HepG2 (cell line): ENCODE measurements around the gene TP53BP2. TPM values are rescaled to one million over a fixed set of nuclear protein-coding genes. Genes with fewer than 3 reads are reported as not detected.

Source experiments
- ATAC-seq: fragments of 200-7000 bp; cut with Tn5 transposase; 3 replicates; pipeline ENCODE4 v1.9.1; 2020; ENCODE audit warnings: mild to moderate bottlenecking, moderate library complexity
- BruUV-seq: library from RNA; stranded (reverse); fragments of 400-500 nt; replicated peaks from 2 replicates; lab custom pipeline; 2021; lab: Mats Ljungman, UMichigan
- CTCF ChIA-PET: fragments of 300-600 bp; formaldehyde crosslinking; extraction: SDS; loops from one replicate; lab custom pipeline; 2021; ENCODE audit warnings: low total read pairs, inconsistent platforms, low intra/inter-chr PET ratio; lab: Yijun Ruan, JAX
- POLR2A ChIA-PET: fragments of 350-600 bp; sonication (Branson Sonifier 250); formaldehyde crosslinking; loops from one replicate; lab custom pipeline; 2020; ENCODE audit warnings: antibody characterized with exemption, inconsistent platforms; lab: Yijun Ruan, JAX
- DNase-seq: peaks from one replicate; pipeline ENCODE4 v3.0.0-alpha.2; 2015; ENCODE audit warnings: low spot score
- FAIRE-seq: peaks from 3 replicates; lab custom pipeline; 2011; peaks lifted over from hg19 to GRCh38; lab: Jason Lieb, UNC
- H2AFZ ChIP-seq: one replicate; pipeline ENCODE4 v1.6.1; 2011; ENCODE audit warnings: low read length, inconsistent platforms
- H3K27ac ChIP-seq: fragments of 300-600 bp; 3 replicates; pipeline ENCODE4 v1.8.0; 2011; ENCODE audit warnings: mixed run types, mild to moderate bottlenecking, mixed read lengths, low read length, inconsistent platforms; ENCODE audit not compliant: insufficient read depth; ENCODE audit errors: extremely low read length
- H3K27me3 ChIP-seq, 2 experiments: fragments of 200-600 bp in 1 of 2; 2 replicates in 1 of 2; 3 replicates in 1 of 2; pipeline versions ENCODE4 v1.6.0 to v1.8.0; 2011; ENCODE audit warnings: low read length in 2 of 2, mild to moderate bottlenecking in 2 of 2, moderate library complexity in 2 of 2, inconsistent platforms in 1 of 2; ENCODE audit not compliant: insufficient read depth in 2 of 2, control insufficient read depth in 1 of 2
- H3K36me3 ChIP-seq, 2 experiments: fragments of 200-600 bp in 1 of 2; replicated peaks in 1 of 2; 2 replicates in 1 of 2; 3 replicates in 1 of 2; pipeline versions ENCODE4 v1.5.1 to v1.8.0; 2011; ENCODE audit warnings: low read length in 2 of 2, inconsistent platforms in 1 of 2; ENCODE audit not compliant: insufficient read depth in 2 of 2, control insufficient read depth in 1 of 2
- H3K4me1 ChIP-seq: 2 replicates; pipeline ENCODE4 v1.5.1; 2012; ENCODE audit warnings: low read length, inconsistent platforms; ENCODE audit not compliant: insufficient read depth
- H3K4me2 ChIP-seq: 2 replicates; pipeline ENCODE4 v1.6.0; 2011; ENCODE audit warnings: low read depth, low read length, inconsistent platforms
- H3K4me3 ChIP-seq, 3 experiments: fragments of 200-600 bp in 1 of 3; sonication (generic), shearing (Covaris generic) in 1 of 3; replicated peaks in 1 of 3; 2 replicates each; pipeline ENCODE4 v1.5.1; 2011 to 2016; ENCODE audit warnings: low read length in 3 of 3, inconsistent platforms in 2 of 3, low read depth in 2 of 3, mild to moderate bottlenecking in 2 of 3, control low read depth in 1 of 3, mixed read lengths in 1 of 3; ENCODE audit not compliant: insufficient read depth in 1 of 3
- H3K79me2 ChIP-seq: one replicate; pipeline ENCODE4 v1.6.1; 2011; ENCODE audit warnings: low read length, inconsistent platforms; ENCODE audit not compliant: insufficient read depth
- H3K9ac ChIP-seq: 2 replicates; pipeline ENCODE4 v1.6.0; 2011; ENCODE audit warnings: mild to moderate bottlenecking, low read depth, low read length, inconsistent platforms; ENCODE audit not compliant: insufficient read depth
- H3K9me3 ChIP-seq: 2 replicates; pipeline ENCODE4 v1.5.1; 2012; ENCODE audit warnings: mild to moderate bottlenecking, low read length
- H4K20me1 ChIP-seq: 2 replicates; pipeline ENCODE4 v1.6.0; 2011; ENCODE audit warnings: inconsistent platforms, mild to moderate bottlenecking, low read length, moderate library complexity; ENCODE audit not compliant: insufficient read depth
- ATF7 ChIP-seq, 2 experiments: fragments of 450-650 bp in 1 of 2; sonication (generic) in 1 of 2; formaldehyde crosslinking in 1 of 2; IDR thresholded peaks; 2 replicates each; pipeline versions ENCODE4 v1.4.0 to v1.6.1; 2016 to 2020; ENCODE audit warnings: antibody characterized with exemption in 1 of 2, mild to moderate bottlenecking in 1 of 2, missing genetic modification reagents in 1 of 2
- CREB1 ChIP-seq, 2 experiments: fragments of 450-650 bp in 1 of 2; IDR thresholded peaks; 2 replicates each; pipeline ENCODE4 v1.6.1; 2016 to 2017; ENCODE audit warnings: control low read depth in 1 of 2, mild to moderate bottlenecking in 1 of 2, missing compliant biosample characterization in 1 of 2, missing genetic modification characterization in 1 of 2
- HNRNPLL ChIP-seq: fragments of 200-400 bp; formaldehyde crosslinking; IDR thresholded peaks from 2 replicates; pipeline ENCODE4 v1.6.1; 2017; ENCODE audit warnings: mild to moderate bottlenecking, low read depth, low read length; ENCODE audit not compliant: poor library complexity, severe bottlenecking
- ISX ChIP-seq: sonication (generic); formaldehyde crosslinking; conservative IDR thresholded peaks from 2 replicates; pipeline ENCODE4 v1.5.0; 2020; ENCODE audit warnings: missing genetic modification reagents
- JUNB ChIP-seq: sonication (generic); formaldehyde crosslinking; IDR thresholded peaks from 2 replicates; pipeline ENCODE4 v1.8.0; 2022; ENCODE audit warnings: missing genetic modification reagents, mild to moderate bottlenecking, borderline replicate concordance
- PPARG ChIP-seq: conservative IDR thresholded peaks from 2 replicates; pipeline ENCODE4 v1.6.1; 2016; ENCODE audit warnings: missing biosample characterization, missing genetic modification reagents
- STAG1 ChIP-seq: sonication (generic); formaldehyde crosslinking; IDR thresholded peaks from 2 replicates; pipeline ENCODE4 v1.4.0; 2020; ENCODE audit warnings: missing genetic modification reagents
- ZKSCAN1 ChIP-seq: fragments of 150-350 bp; IDR thresholded peaks from 2 replicates; pipeline ENCODE4 v1.6.1; 2014; ENCODE audit warnings: low read length
- ZNF136 ChIP-seq: sonication (generic); formaldehyde crosslinking; IDR thresholded peaks from 2 replicates; pipeline ENCODE4 v1.8.1; 2022; ENCODE audit warnings: low read depth, mild to moderate bottlenecking, moderate library complexity, missing genetic modification reagents
- ZNF354B ChIP-seq: sonication (generic); formaldehyde crosslinking; IDR thresholded peaks from 2 replicates; pipeline ENCODE4 v1.8.0; 2022; ENCODE audit warnings: mild to moderate bottlenecking, missing genetic modification reagents
- ZNF367 ChIP-seq: sonication (generic); formaldehyde crosslinking; IDR thresholded peaks from 2 replicates; pipeline ENCODE4 v1.4.0; 2020; ENCODE audit warnings: missing genetic modification reagents, borderline replicate concordance
- ZSCAN25 ChIP-seq: sonication (generic); formaldehyde crosslinking; IDR thresholded peaks from 2 replicates; pipeline ENCODE4 v1.8.0; 2022; ENCODE audit warnings: mild to moderate bottlenecking, missing genetic modification reagents
- WGBS: methylation state at CpG from one replicate; pipeline ENCODE4 v1.1.6; 2017; ENCODE audit warnings: low lambda C conversion rate; 5-methylcytosine and 5-hydroxymethylcytosine counted together
- in situ Hi-C: cut with HindIII; loops from 2 replicates; pipeline ENCODE4 v1.10.0; 2017; ENCODE audit warnings: low pct_unique_long_range_greater_than_20kb; ENCODE audit not compliant: extremely low pct_ligation_motif_present
- intact Hi-C: fragments of 100-400 bp; cut with micrococcal nuclease; formaldehyde crosslinking; loops from one replicate; pipeline ENCODE4 v1.10.0; 2022; ENCODE audit not compliant: unreplicated experiment
- polyA plus RNA-seq, 8 experiments: library from polyadenylated mRNA; depleted of rRNA in 3 of 8; stranded (reverse) in 7 of 8; unstranded in 1 of 8; fragments of >200 nt; fragmentation: Illumina TruSeq in 4 of 8; extraction: Trizol in 4 of 8; gene quantifications; 2 replicates each; pipeline versions ENCODE4 v1.2.1 to v1.2.3, GENCODE V29; 2011 to 2016; ENCODE audit warnings: low read depth in 4 of 8, missing spikeins in 1 of 8, mixed read lengths in 1 of 8; ENCODE audit not compliant: insufficient read depth in 1 of 8
- total RNA-seq, 5 experiments: library from RNA; depleted of rRNA; stranded (reverse); fragments of >200 nt; fragmentation: Illumina TruSeq; extraction: Trizol; gene quantifications; 2 replicates each; pipeline ENCODE4 v1.2.3, GENCODE V29; 2016; ENCODE audit warnings: low read depth in 1 of 5
- TF ChIP-seq, protein P1 (sequence below): IDR thresholded peaks from 2 replicates; pipeline ENCODE4 v1.6.1; 2016; ENCODE audit warnings: missing biosample characterization, missing genetic modification reagents, low read depth

TP53BP2 gene
- total and polyA plus RNA-seq, 2 of the 13 experiments (the other 11 are each of a cell fraction or from before 2014, with no cell fraction given) = 10.0 to 14.0 TPM

DNA sequence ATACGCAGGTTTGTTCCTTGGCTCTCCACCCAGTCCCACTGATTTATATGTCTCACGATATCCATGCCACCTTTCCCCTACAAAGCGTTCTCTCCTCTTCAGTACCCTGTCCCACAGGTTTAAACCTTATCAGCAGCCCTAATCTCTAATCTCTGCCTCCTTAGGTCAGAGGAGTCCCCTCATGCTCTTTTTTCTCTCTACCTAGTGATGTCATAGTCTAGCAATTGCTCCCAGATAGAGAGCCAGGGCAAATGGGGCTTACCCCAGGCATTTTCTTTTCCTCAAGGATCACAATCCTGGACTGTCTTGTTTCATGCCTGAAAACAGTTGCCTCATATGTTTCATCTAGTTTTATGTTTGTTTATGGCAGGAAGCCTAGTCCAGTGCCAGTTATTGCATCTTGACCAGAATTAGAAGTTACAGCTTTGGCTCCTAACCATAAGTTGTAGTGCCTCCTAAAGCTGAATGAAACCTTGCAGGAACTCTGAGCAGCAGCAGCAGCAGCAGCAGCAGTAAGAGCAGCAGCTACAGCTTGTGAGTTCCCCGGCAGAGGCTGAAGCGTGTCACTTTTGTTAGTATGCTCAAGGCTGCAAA, 26.7 kb upstream of the TP53BP2 start:
- no peak overlapping the region for H3K9ac ChIP-seq
- no peaks in the 10 kb centered on the region for H3K9me3 ChIP-seq
- WGBS = 82% methylated on average over 5 of the region's 5 CpGs
- ATAC-seq (no peak), FAIRE-seq (no peak), DNase-seq (no peak)
- CTCF ChIA-PET = no interaction called here
- in situ Hi-C loops = no loop called here
- peaks cover 0 to 6% of the 10 kb centered on the region in 2 experiments; a peak in 1 of 5 replicates for H3K27me3 ChIP-seq
- no peak overlapping the region for H3K4me2 ChIP-seq
- H2AFZ ChIP-seq = no peak overlapping the region
- no TSS peak for BruUV-seq
- no peak overlapping the region for H3K4me3 ChIP-seq
- no peaks in the 10 kb centered on the region for H4K20me1 ChIP-seq
- 0 out of 2 replicates have a peak, but pooled peaks cover 10% of the 10 kb centered on the region for H3K4me1 ChIP-seq
- no peaks in the 10 kb centered on the region for H3K79me2 ChIP-seq
- no peak for TF ChIP-seq ZNF367 (CRISPR knock-in tag)
- peak; percentile 20; the same call in 1 of the 2 replicates for TF ChIP-seq ATF7 (IDR thresholded peaks at IDR 0.05)
- TF ChIP-seq ATF7 (CRISPR knock-in tag; IDR thresholded peaks at IDR 0.05) = no peak
- 0 out of 2 replicates have a peak, but pooled peaks have one; percentile 2 for TF ChIP-seq CREB1 (IDR thresholded peaks at IDR 0.05)
- no peak for TF ChIP-seq CREB1 (CRISPR knock-in tag; IDR thresholded peaks at IDR 0.05)
- H3K27ac ChIP-seq = no peak overlapping the region
- POLR2A ChIA-PET = no interaction called here
- H3K36me3 ChIP-seq = no peaks in the 10 kb centered on the region
- intact Hi-C loops = no loop called here

- no peak for FAIRE-seq
These were observed 25.1 kb upstream of the TP53BP2 start for GRCh38 chr1:223870617-223871574.

More at GRCh38 chr1:223870617-223871574, 25.1 kb upstream of the TP53BP2 start:
- H2AFZ ChIP-seq = peak overlapping the region; percentile 46
- peak; percentile 80 for ATAC-seq
- 0 out of 2 replicates have a peak, but pooled peaks cover 10% of the 10 kb centered on the region for H3K4me1 ChIP-seq
- BruUV-seq = no TSS peak
- H4K20me1 ChIP-seq = no peaks in the 10 kb centered on the region
- no peaks in the 10 kb centered on the region for H3K79me2 ChIP-seq
- no peak overlapping the region for H3K27ac ChIP-seq
- ChIA-PET CTCF (no interaction called here), POLR2A (no interaction called here)
- peaks cover 0 to 6% of the 10 kb centered on the region in 2 experiments; a peak in 1 of 5 replicates for H3K27me3 ChIP-seq
- H3K9ac ChIP-seq = peak overlapping the region; percentile 30; the same call in 1 of the 2 replicates
- in situ Hi-C loops = no loop called here
- no peaks in the 10 kb centered on the region for H3K36me3 ChIP-seq
- peak overlapping the region; percentile 63 for H3K4me2 ChIP-seq
- TF ChIP-seq ZKSCAN1 = no peak
- TF ChIP-seq, protein P1, sequence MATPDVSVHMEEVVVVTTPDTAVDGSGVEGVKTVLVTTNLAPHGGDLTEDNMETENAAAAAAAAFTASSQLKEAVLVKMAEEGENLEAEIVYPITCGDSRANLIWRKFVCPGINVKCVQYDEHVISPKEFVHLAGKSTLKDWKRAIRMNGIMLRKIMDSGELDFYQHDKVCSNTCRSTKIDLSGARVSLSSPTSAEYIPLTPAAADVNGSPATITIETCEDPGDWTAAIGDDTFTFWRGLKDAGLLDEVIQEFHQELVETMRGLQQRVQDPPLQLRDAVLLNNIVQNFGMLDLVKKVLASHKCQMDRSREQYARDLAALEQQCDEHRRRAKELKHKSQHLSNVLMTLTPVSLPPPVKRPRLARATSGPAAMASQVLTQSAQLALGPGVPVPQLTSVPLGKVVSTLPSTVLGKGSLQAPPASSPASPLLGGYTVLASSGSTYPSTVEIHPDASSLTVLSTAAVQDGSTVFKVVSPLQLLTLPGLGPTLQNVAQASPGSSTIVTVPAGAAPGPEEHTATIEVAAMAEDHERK (CRISPR knock-in tag) = no peak
- TF ChIP-seq ZNF354B (CRISPR knock-in tag) = no peak
- TF ChIP-seq STAG1 (CRISPR knock-in tag) = no peak
- no peak for TF ChIP-seq ZNF136
- TF ChIP-seq ISX (CRISPR knock-in tag) = no peak
- TF ChIP-seq ZSCAN25 (CRISPR knock-in tag) = no peak
- no peak for TF ChIP-seq HNRNPLL
- TF ChIP-seq PPARG (CRISPR knock-in tag) = no peak
- no peak for TF ChIP-seq JUNB
- H3K4me3 ChIP-seq = peak overlapping the region in 2 of 3 experiments; percentile 33 to 50; a peak in 4 of 6 replicates
- no peaks in the 10 kb centered on the region for H3K9me3 ChIP-seq
- DNase-seq = no peak
- 36% methylated on average over 12 of the region's 14 CpGs for WGBS
- intact Hi-C loops = no loop called here
